GM18499 (cell line): Measurements from ENCODE around the gene MTMR2.
"Not testable (repeated sequence)": the region's sequence is repeated elsewhere in the genome, so short reads cannot be mapped to it uniquely, and the experiment has no call there.

ENCODE experiments used
- ATAC-seq: cut with Tn5 transposase; IDR thresholded peaks from one replicate; pipeline ENCODE4 v1.9.1; 2021; ENCODE audit warnings: moderate number of reproducible peaks; ENCODE audit not compliant: insufficient read depth, unreplicated experiment

MTMR2 gene

DNA sequence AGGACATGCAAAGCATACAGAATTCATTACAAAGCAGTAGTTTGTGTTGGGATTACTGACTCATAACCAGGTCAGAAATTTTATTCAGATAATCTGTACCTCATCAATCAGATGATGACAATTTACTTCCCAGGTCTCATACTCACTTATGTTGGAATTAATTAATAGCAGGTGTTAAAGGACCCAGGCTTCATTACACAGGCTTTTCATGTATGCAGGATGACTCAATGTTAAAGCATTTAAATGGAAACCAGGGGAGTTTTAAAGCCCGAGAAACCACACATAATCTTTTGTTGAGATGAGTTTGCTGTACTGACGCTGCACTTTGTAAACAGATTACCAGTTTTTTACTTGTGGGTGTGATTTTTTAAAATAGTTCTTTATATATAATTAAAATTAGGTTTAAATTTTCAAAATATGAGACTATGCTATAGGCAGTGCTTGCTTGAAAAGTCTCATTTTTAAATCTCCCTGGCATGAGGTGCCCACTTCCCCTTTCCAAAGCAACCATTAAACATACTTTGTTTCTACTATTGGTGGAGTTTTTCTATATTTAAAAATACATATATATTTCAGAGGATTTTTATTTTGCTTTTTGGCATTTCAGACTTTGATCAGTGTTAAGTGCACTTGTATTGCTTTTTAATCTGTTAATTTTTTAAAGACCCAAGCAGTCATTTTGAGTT is 92.6 kb downstream of the MTMR2 start:
- ATAC-seq: no peak

- ATAC-seq: no peak
Observed at GRCh38 chr11:95829580-95830259, 94.2 kb downstream of the MTMR2 start.

DNA sequence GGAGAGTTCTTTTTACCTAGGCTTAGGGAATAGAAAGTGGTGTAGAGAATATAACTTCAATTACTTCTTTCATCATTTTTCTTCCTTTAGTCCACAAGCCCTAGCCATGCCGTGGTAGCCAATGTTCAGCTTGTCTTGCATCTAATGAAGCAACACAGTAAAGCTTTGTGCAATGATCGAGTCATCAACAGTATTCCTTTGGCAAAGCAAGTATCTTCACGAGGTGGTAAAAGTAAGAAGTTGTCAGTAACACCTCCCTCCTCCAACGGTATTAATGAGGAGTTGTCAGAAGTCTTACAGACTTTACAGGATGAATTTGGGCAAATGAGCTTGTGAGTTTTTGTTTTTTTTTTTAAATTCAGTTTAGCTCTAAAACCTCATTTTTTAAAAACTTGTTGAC is 96.2 kb downstream of the MTMR2 start:
- no peak for ATAC-seq

DNA sequence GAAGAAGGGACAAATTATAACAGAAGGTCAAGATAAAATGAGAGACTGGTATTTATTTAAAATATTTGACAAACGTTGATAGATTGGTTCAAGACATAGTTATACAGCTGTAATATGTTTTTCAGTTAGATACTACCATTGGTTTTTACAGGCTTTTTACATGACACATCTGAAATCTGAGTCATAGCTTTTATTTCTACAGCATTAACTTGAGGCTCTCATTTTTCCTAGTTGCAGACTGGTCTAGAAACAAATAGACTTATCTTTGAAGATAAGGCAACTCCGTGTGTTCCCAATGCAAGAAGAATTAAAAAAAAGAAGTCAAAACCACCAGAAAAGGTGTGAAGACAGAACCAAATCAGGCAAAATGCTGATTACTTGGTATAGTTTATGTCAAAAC is 102.3 kb downstream of the MTMR2 start:
- no peak for ATAC-seq

DNA sequence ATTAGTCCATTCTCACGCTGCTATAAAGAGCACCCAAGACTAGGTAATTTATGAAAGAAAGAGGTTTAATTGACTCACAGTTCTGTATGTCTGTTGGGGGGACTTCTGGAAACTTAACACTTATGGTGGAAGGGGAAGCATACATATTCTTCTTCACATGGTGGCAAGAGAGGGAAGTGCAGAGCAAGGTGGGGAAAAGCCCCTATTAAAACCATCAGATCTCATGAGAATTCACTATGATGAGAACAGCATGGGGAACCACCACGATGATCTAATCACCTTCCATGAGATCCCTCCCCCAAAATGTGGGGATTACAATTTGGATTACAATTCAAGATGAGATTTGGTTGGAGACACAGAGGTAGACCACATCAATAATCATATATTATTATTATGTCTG is 107.9 kb downstream of the MTMR2 start:
- ATAC-seq: no peak

DNA sequence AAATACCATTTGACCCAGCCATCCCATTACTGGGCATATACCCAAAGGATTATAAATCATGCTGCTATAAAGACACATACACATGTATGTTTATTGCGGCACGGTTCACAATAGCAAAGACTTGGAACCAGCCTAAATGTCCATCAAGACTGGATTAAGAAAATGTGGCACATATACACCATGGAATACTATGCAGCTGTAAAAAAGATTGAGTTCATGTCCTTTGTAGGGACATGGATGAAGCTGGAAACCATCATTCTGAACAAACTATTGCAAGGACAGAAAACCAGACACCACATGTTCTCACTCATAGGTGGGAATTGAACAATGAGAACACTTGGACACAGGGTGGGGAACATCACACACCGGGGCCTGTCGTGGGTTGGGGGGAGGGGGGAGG is 112.9 kb downstream of the MTMR2 start:
- not testable (repeated sequence) for ATAC-seq

DNA sequence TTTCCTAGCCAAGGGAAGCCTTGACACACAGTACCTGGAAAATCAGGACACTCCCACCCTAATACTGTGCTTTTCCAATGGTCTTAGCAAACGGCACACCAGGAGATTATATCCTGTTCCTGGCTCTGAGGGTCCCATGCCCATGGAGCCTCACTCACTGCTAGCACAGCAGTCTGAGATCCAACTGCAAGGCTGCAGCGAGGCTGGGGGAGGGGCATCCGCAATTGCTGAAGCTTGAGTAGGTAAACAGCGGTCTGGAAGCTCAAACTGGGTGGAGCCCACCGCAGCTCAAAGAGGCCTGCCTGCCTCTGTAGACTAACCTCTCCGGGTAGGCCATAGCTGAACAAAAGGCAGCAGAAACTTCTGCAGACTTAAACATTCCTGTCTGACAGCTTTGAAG is 117.4 kb downstream of the MTMR2 start:
- not testable (repeated sequence) for ATAC-seq

DNA sequence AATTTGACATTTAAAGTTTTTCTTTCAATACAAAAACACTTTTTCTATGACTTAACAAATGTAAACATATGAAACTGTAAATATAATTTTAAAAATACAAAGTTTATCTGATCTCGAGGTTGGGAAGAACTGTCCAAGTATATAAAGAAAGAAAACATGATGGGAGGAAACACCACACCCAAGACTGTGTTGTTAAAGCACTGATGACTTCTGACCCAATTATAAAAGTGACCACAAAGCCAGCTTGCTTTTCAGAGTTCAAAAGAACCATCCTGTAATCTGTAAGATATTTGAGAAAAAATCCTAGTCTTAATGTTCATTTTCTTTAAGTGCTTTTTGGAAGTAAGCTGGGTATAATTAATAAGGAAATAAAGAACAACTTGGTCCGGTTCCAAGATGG is 118.0 kb downstream of the MTMR2 start:
- no peak for ATAC-seq

GRCh38 chr11:95803973-95804372 is 119.9 kb downstream of the MTMR2 start:
- no peak for ATAC-seq

GRCh38 chr11:95802806-95803205 is 121.1 kb downstream of the MTMR2 start:
- ATAC-seq: no peak

- no peak for ATAC-seq
Observed at GRCh38 chr11:95800438-95800837, 123.5 kb downstream of the MTMR2 start.

DNA sequence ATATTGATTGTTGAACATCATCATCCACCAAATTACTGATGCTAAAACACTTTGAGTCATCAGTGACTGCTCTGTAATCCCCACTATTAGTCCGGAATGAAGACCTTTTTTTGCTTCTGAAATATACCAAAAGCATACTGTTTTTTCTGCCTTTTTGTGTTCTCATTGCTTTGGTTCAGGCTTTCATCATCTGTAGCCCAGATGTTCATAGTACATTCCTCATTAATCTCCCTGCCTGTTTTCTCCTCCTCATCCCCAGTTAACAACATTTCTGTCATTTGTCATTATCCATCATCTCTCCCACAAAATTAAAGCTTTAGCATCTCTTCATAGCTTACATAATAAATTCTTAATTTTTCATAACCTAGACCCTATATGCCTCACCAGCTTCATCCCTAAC is 124.4 kb downstream of the MTMR2 start:
- ATAC-seq: no peak

DNA sequence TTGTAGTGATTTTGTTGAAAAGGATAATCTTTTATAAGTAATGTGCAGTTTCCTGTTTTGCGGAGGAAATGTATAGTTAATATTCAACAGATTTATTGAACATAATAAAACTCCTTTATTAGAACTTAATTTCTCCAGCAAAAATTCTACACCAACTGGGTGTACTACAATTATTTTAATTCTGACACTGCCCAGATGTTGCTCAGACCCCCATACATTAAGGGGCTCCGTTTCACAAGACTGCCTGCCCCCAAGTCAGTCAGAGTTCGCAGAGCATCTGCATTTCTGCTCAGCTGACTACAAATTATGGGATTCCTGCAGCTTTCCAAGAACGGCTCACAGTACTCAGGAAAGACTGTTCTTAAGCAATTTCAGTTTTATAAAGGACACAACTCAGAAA is 127.4 kb downstream of the MTMR2 start:
- no peak for ATAC-seq

DNA sequence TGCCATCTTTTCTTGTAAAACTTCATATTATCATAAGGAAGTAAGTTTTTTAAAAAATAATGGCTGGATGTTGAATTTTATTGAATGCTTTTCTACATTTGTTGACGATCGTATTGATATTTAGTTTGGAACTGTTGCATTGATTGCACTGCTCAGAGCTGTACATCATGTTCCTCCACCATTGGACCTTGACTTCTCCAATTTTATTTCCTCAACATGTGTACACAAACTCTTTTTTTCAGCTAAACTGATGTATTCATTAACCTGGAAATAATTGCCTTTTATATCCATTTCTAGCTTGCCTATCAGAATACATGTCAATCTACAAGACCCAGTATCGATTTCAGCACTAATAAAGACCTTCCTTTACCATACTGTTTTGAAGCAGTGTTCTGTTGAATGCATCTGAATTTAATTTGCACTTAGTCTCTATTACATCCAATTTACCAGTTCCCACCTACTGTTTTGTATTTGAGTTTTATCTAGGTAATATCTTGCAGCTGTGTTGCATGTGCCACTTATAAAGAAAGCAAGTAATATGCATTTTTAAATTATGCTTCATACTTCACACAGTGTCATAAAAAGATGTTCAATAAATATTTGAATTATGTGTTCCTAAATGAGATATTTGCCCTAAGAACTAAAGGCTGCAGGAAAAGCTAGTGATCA is 128.1 kb downstream of the MTMR2 start:
- ATAC-seq: no peak

GRCh38 chr11:95794086-95794485 is 129.8 kb downstream of the MTMR2 start:
- ATAC-seq: no peak

DNA sequence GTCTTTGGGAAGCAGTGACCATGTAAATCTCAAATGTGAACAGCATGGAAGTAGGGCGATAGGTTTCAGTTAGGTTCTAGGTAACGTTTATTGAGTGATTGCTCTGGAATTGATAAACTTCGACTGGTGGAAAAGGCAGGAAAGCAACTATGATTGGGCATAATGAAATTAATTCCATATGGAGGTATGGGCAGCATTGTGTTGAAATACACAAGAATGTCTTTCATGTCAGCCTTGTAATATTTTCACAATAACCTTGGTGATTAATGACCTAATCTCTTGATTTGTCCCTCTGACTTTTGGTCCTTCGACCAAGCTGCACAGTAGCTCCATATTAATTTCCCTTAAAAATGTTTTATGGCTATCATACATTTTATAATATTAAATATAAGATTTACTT is 130.8 kb downstream of the MTMR2 start:
- ATAC-seq: no peak

DNA sequence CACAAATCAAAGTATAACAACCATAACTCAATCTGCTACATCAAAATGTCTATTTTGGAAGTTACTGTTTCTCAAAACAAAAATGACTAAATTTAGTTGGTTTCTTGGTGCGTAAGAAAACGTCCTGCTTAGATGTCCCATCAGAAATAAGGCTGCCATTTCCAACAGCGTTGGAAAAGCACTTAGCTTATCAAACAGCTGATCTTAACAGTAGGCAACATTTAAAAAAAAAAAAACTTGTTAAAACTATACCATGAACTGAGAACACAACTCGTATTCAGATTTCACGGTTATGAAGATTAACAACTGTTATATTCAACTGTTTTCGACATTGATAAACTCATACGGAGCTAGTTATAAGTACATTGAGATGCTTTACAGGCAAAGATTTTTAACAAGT is 131.2 kb downstream of the MTMR2 start:
- no peak for ATAC-seq

- no peak for ATAC-seq
Observed at GRCh38 chr11:95792200-95792599, 131.7 kb downstream of the MTMR2 start.

GRCh38 chr11:95791709-95792033 is 132.2 kb downstream of the MTMR2 start:
- ATAC-seq: no peak

- ATAC-seq: no peak
Observed at GRCh38 chr11:95790933-95791708, 132.8 kb downstream of the MTMR2 start.
